T-helper 2 cell (primary cell): ENCODE results near the gene WNK2.

Experiments used
- DNase-seq, 5 experiments: peaks; one replicate each; pipeline versions ENCODE4 v3.0.0 to v3.0.0-alpha.2; 2012 to 2022

The WNK2 gene

GRCh38 chr9:93200989-93201334 lies 17.0 kb downstream of the WNK2 start:
- no peak for DNase-seq

DNA sequence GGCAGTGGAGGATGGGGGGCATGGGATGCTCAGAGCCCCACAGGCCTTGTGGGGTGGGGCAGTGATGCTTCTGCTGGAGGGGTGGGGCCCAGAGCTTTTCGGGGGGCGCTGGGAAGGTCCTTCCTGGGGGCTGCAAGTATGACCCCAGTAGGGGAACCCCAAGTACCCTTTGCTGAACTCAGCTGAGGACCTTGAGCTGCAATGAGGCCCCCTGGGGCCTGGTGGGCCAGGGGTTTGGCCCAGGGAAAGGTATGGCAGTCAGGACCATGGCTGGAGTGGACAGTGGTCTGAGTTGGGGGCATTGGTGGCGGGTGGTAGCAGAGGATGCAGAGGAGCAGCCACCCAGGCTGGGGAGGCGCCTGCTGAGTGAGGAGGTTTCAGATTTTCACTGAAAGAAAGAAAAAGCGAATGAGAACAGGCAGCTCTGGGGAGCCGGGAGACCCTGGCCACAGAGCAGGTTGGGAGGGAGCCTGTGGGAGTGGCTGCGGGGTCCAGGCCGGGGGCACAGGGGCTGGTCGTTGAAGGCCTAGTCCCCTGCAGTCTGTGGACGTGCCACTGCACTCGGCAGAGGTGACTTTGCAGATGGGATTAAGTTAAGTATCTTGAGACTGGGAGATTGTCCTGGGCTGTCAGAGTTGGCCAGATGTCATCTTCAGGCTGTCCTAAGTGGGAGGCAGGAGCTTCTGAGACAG lies 19.2 kb downstream of the WNK2 start:
- DNase-seq: no peak

DNA sequence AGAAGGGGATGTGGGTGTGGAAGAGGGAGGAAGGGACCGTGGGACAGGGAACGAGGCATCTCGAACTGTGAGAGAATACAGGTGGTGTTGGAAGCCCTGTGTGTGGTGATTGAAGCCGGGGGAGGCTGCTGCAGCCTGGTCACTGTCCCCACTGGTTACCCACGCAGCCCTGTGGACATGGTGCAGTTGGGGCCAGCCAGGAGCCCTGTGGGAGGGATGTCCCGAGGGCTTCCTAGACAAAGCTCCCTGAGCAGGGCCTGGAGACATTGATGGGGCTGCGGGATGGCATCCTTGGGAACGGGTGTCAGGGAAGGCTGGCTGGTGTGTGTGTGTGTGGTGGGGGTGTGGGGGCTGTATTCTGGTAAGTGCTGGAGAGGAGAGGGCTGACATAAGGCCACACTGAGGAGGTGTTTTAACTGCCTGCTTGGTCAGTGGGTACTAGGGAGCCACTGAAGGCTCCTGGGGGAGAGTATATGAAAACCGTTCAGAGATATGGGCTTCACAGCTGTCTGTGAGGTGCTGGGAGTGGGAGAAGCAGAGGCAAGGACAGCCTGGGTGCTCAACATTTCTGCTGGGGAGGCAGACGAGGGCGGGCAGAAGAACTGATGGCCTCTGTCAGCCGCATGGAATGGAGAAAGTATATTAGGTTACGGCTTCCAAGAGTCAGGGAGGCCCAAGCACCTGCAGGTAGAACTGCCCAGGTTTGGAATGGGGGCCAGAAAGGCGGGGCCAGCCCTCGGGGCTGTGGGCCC lies 20.0 kb downstream of the WNK2 start:
- no peak for DNase-seq

- DNase-seq: no peak
These were observed 20.6 kb downstream of the WNK2 start for GRCh38 chr9:93204470-93205043.

DNA sequence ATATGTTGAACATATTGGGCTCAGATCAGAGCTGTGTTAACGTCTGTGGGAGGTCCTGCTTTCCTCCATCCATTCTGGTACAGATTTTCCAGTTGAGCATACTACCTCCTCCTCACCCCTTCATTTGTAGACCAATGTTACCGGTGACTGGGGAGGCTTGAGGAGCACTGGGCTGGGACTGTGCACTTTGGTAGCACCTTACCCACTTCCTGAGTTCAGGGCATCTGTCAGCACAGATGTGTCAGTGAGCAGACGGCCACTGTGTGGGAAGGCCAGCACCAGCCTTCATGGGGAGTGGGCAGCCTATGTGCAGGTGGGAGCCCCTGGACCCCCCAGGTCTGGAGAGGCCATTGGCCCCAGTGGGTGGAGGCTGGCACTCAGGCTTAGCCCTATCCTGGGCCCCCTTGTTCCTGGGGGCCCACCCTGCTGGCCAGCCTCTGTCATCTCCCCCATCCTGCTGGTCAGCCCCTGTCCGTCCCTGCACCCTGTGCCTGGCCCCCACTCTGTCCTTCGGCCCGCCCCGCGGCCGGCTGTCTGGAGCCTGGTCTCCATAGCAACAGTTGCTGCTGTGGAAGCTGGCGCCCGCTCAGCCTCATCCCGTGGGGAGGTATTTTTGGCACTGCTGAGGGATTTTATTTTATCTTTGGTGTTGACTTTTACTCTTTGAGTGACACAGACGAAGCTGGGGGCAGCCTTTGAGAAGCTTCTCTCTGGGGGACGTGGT lies 21.3 kb downstream of the WNK2 start:
- DNase-seq: peak in 1 of 5 experiments; percentile 35

- DNase-seq: no peak
These were observed 22.1 kb downstream of the WNK2 start for GRCh38 chr9:93205896-93206575.

- no peak for DNase-seq
These were observed 22.7 kb downstream of the WNK2 start for GRCh38 chr9:93206576-93207155.

GRCh38 chr9:93207326-93207814 lies 23.4 kb downstream of the WNK2 start:
- DNase-seq: no peak

GRCh38 chr9:93207860-93208734 lies 24.2 kb downstream of the WNK2 start:
- no peak for DNase-seq

GRCh38 chr9:93209097-93209496 lies 25.2 kb downstream of the WNK2 start:
- DNase-seq: no peak

DNA sequence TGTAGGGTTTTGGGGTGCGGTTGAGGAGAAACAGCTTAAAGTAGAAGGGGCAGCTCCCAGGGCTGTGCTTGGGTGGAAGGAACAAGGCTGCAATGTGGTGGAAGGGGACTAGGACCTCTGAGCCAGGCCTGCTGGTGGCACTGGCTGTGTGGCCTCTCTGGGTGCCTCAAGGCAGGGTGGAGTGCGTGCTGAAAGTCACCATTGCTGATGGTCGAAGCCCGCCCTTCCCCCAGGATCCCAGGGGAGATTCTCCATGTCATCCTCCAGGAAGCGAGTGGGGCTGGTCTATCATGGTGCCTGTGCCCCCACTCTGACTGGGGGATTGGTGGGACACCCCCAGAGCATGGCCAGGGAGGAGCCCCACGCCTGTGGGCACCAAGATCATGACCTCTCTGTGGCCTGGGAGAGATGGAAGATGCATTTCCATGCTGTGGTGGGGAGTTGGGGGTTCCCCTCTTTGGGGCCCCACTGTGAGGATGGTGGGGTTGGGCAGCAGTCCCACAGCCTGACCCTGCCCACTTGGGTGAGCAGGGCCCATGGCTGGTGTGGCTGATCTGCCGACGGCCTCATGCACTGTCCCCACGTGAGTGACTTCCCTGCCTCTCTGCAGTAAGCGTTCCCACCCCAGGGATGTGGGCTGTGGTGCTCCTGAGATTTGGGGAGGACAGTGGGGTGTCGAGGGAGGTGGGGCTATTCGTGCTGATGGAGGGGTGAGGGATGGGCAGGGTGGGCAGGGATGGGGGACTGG lies 25.8 kb downstream of the WNK2 start:
- no peak for DNase-seq

GRCh38 chr9:93210324-93210973 lies 26.5 kb downstream of the WNK2 start:
- no peak for DNase-seq

DNA sequence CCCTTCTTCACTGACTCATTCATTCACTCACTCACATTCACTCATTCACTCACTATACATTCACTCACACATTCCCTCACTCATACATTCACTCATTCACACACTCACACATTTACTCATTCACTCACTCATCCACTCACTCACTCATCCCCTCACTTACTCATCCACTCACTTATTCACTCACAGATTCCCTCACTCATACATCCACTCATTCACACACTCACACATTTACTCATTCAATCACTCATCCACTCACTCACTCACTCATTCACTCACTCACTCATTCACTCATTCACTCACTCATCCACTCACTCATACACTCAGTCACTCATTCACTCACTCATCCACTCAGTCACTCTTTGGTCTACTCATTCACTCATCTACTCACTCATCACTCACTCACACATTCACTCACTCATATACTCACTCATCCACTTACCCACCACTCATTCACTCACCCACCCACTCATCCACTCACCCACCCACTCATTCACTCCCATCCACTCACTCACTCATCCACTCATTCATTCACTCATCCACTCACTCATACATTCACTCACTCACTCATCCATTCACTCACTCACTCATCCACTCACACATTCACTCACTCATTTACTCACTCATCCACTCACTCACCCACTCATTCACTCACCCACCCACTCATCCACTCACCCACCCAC lies 27.2 kb downstream of the WNK2 start:
- no peak for DNase-seq

- no peak for DNase-seq
These were observed 27.7 kb downstream of the WNK2 start for GRCh38 chr9:93211654-93212001.

- no peak for DNase-seq
These were observed 28.5 kb downstream of the WNK2 start for GRCh38 chr9:93212409-93212808.

DNA sequence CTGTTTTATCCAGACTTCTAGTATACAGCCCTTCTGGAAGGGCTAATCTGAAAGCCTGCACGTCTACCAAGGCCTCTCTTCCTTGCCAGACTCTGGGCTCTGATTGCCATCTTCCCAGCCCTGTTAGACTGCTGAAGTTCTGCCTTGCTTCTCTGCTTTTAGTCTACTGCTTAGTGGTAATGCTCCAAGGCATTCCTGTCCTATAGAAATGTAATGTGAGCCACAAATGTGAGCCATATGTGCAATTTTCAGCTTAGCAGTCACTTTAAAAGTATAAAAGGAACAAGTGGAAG lies 32.1 kb downstream of the WNK2 start:
- DNase-seq: no peak

- no peak for DNase-seq
These were observed 33.8 kb downstream of the WNK2 start for GRCh38 chr9:93217706-93218105.

GRCh38 chr9:93218161-93218560 lies 34.2 kb downstream of the WNK2 start:
- no peak for DNase-seq

GRCh38 chr9:93218671-93219420 lies 34.9 kb downstream of the WNK2 start:
- DNase-seq: no peak
